ENCODE results near the gene LRRC49.

Gene LRRC49

GRCh38 chr15:71078506-71079207 is 186.0 kb downstream of the LRRC49 start:
- TF ChIP-seq EZH2phosphoT487 (IDR thresholded peaks at IDR 0.05; ENCODE audit: borderline replicate concordance, low read length) (no peak), CTCF (IDR thresholded peaks at IDR 0.05; ENCODE audit: low read depth, low read length, poor library complexity, severe bottlenecking) (no peak)
- Histone ChIP-seq H3K4me2 (ENCODE audit: low read length) (no peak overlapping the region), H3K36me3 (ENCODE audit: control insufficient read depth, low read length) (no peaks in the 10 kb centered on the region)

GRCh38 chr15:71079208-71080044 is 186.8 kb downstream of the LRRC49 start:
- no peaks in the 10 kb centered on the region for H3F3A ChIP-seq (ENCODE audit: control insufficient read depth, insufficient read depth)
- no peak overlapping the region for H3K27ac ChIP-seq (ENCODE audit: low read depth, low read length)
- no peaks in the 10 kb centered on the region for H3K9me2 ChIP-seq (replicated peaks; ENCODE audit: control insufficient read depth, low read length)
- no peaks in the 10 kb centered on the region for H3K27me3 ChIP-seq (ENCODE audit: control insufficient read depth, low read length)
- H3K4me2 ChIP-seq (ENCODE audit: low read length): no peak overlapping the region
- no peaks in the 10 kb centered on the region for H4K20me1 ChIP-seq (ENCODE audit: control insufficient read depth, insufficient read depth, low read depth, low read length)
- no peak overlapping the region for H3K4me3 ChIP-seq (ENCODE audit: low read length)
- TF ChIP-seq EZH2phosphoT487 (IDR thresholded peaks at IDR 0.05; ENCODE audit: borderline replicate concordance, low read length) (no peak), CTCF (IDR thresholded peaks at IDR 0.05; ENCODE audit: low read depth, low read length, poor library complexity, severe bottlenecking) (no peak)
- H3K79me2 ChIP-seq (ENCODE audit: control insufficient read depth, low read length): no peaks in the 10 kb centered on the region
- H3K36me3 ChIP-seq (ENCODE audit: control insufficient read depth, low read length): no peaks in the 10 kb centered on the region
- H3K4me1 ChIP-seq (ENCODE audit: control insufficient read depth, low read length): no peaks in the 10 kb centered on the region
- no peaks in the 10 kb centered on the region for H3K9me3 ChIP-seq (ENCODE audit: control insufficient read depth, insufficient read depth, low read length)

More at GRCh38 chr15:71078506-71079207, 186.0 kb downstream of the LRRC49 start:
- no peaks in the 10 kb centered on the region for H3K9me2 ChIP-seq (replicated peaks; ENCODE audit: control insufficient read depth, low read length)
- no peaks in the 10 kb centered on the region for H3F3A ChIP-seq (ENCODE audit: control insufficient read depth, insufficient read depth)
- no peaks in the 10 kb centered on the region for H3K9me3 ChIP-seq (ENCODE audit: control insufficient read depth, insufficient read depth, low read length)
- H3K27me3 ChIP-seq (ENCODE audit: control insufficient read depth, low read length): no peaks in the 10 kb centered on the region
- H3K4me1 ChIP-seq (ENCODE audit: control insufficient read depth, low read length): no peaks in the 10 kb centered on the region
- H3K4me3 ChIP-seq (ENCODE audit: low read length): no peak overlapping the region
- no peaks in the 10 kb centered on the region for H3K79me2 ChIP-seq (ENCODE audit: control insufficient read depth, low read length)
- no peaks in the 10 kb centered on the region for H4K20me1 ChIP-seq (ENCODE audit: control insufficient read depth, insufficient read depth, low read depth, low read length)
- H3K27ac ChIP-seq (ENCODE audit: low read depth, low read length): no peak overlapping the region

- Histone ChIP-seq H3F3A (ENCODE audit: control insufficient read depth, insufficient read depth) (no peaks in the 10 kb centered on the region), H3K4me3 (ENCODE audit: low read length) (no peak overlapping the region), H3K9me3 (ENCODE audit: control insufficient read depth, insufficient read depth, low read length) (no peaks in the 10 kb centered on the region), H3K27me3 (ENCODE audit: control insufficient read depth, low read length) (no peaks in the 10 kb centered on the region), H3K4me2 (ENCODE audit: low read length) (no peak overlapping the region), H3K36me3 (ENCODE audit: control insufficient read depth, low read length) (no peaks in the 10 kb centered on the region), H3K27ac (ENCODE audit: low read depth, low read length) (no peak overlapping the region), H3K9me2 (replicated peaks; ENCODE audit: control insufficient read depth, low read length) (no peaks in the 10 kb centered on the region), H4K20me1 (ENCODE audit: control insufficient read depth, insufficient read depth, low read depth, low read length) (no peaks in the 10 kb centered on the region), H3K4me1 (ENCODE audit: control insufficient read depth, low read length) (no peaks in the 10 kb centered on the region), H3K79me2 (ENCODE audit: control insufficient read depth, low read length) (no peaks in the 10 kb centered on the region)
- TF ChIP-seq EZH2phosphoT487 (IDR thresholded peaks at IDR 0.05; ENCODE audit: borderline replicate concordance, low read length) (no peak), CTCF (IDR thresholded peaks at IDR 0.05; ENCODE audit: low read depth, low read length, poor library complexity, severe bottlenecking) (no peak)
These were observed 187.5 kb downstream of the LRRC49 start for GRCh38 chr15:71080166-71080565.
